COLO829 (cell line): ENCODE measurements around the gene ARHGAP10.

Experiments used
- DNase-seq: peaks from one replicate; pipeline ENCODE4 v3.0.0; 2012; ENCODE audit warnings: low spot score

The ARHGAP10 gene

GRCh38 chr4:147770831-147771230 lies 38.9 kb downstream of the ARHGAP10 start:
- DNase-seq, result no peak

DNA sequence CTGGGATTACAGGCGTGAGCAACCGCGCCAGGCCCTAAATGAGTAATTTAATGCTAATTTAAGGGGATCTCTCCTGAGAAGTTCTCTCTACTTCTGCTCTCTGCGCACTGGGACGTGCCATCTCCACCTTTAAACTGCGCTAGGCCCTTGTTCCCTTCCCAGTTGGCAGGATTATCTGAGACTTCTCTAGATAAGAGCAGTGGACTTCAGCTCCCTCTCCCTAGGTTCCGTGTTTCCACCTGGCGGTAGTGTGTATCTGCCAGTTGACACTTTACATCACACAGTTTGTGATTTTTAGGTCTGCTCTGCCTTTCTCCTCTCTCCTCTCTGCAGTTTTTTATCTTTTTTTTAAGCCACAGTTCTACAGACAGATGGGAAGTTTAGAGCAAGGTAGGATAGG lies 40.2 kb downstream of the ARHGAP10 start:
- no peak for DNase-seq

DNA sequence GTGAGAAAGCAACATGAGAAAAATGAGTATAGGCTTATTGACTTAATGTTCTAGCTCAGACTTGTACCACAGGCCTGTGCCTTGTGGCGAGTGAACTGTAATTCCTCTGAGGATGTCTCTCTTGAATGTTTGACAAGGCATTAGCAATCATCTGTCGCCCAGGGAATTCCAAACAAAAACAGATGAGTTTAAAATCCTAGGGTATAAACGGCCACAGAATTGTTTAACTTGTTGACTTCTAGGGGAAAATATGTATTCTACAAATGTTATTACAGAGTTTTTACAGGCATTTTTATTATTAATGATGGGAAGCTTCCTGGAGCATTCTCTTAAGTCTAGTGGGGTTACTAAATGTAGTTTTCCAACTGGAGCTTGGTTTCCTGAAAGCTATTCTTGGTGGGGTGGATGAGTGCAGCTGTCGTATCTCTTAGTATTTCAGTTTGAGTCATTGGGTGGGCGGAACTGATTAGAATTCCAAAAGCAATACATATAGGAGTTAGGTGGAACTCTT lies 40.6 kb downstream of the ARHGAP10 start:
- no peak for DNase-seq

GRCh38 chr4:147773261-147774184 lies 41.6 kb downstream of the ARHGAP10 start:
- DNase-seq, result no peak

- no peak for DNase-seq
Measured at GRCh38 chr4:147776716-147777115, 44.8 kb downstream of the ARHGAP10 start.

- peak; percentile 67 for DNase-seq
Measured at GRCh38 chr4:147777456-147778091, 45.7 kb downstream of the ARHGAP10 start.

- DNase-seq, result no peak
Measured at GRCh38 chr4:147778942-147779341, 47.1 kb downstream of the ARHGAP10 start.

DNA sequence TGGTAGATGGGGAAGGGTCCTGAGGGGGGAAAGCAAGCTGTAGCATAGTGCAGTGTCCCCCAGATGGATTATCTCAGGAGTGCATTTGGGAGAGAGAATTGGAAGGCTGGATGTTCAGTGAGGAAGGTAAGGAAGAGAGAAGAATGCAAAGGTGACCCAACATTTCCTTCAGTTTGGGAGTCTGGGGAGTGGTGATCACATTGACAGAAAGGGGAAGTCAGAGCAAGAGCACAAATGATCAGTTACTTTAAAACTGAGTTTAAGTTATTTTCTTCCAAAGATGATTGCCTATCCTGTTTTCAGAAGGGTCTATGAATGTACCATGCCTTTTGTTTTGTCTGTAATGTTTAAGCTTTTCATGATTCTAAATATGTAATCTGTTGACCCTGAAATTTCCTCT lies 47.6 kb downstream of the ARHGAP10 start:
- no peak for DNase-seq

GRCh38 chr4:147780137-147780777 lies 48.4 kb downstream of the ARHGAP10 start:
- no peak for DNase-seq

DNA sequence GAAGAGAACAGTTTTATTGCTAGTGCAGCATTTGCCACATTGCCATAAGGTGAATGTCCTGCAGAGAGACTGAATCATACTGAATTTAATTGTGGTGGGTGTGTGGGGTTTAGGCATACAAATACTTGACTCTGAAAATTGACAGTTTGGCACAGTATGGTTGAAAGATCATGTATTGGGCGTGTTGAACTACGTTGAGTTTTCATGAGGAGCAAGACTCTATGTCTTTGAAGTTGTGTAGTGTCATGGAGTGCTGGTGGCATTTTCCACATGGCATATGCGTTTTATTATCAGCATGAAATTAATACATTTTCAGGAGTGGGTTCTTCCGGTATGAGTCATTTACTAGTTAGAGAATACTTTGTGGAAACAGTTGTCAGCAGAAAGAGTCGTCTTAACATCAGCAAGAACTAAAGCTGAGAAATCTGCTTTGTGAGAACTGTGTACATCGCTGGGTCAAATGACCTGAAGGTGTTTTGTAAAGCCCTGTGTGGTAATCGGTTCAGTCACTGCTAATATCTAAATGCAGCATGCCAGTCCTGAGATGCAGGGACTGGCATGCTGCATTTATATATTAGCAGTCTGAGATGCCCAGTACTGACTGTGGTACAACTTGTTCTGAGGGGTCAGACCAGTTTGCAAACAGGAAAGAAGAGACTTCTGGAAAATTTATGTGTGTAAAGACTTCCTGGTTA lies 50.3 kb downstream of the ARHGAP10 start:
- DNase-seq, result no peak

- DNase-seq, result no peak
Measured at GRCh38 chr4:147785129-147785528, 53.2 kb downstream of the ARHGAP10 start.

- DNase-seq, result no peak
Measured at GRCh38 chr4:147786031-147786430, 54.1 kb downstream of the ARHGAP10 start.

DNA sequence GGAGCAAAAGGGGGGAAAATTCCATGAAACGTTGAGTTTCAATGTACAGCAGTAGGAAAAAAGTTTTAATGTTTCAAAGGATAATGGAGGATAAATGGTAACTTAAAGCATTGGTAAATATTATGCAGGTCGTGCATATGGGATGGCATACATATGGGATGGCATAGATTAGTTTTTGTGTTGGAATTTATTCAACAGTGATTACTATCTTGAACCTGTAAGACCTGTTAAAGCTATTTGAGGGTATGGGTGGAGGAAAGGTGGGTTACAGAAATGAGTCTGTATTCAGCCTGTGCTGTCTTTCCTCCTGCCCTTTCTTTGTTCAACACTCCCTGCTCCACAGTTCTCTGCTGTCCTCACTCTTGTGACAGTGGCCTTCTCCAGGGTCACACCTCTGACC lies 54.6 kb downstream of the ARHGAP10 start:
- DNase-seq, result no peak

DNA sequence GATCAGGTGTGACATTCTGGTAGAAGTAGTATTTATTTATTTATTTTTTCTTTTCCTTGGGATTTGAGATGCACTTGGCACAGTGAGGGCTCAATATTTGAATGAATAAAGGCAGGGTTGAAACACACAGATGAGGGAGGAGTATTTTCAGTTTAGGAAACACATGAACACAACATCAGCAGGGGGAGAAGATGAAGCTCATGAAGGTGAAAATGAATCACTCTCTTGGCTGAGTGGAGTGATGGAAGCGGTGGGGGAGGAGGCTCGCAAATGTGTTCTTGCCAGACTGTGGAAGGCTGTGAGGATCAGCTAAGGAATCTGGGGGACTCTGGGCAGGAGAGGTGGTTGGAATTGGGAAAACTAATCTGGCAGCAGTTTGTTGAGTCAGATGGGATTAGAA lies 55.3 kb downstream of the ARHGAP10 start:
- no peak for DNase-seq

GRCh38 chr4:147788791-147789190 lies 56.9 kb downstream of the ARHGAP10 start:
- DNase-seq, result no peak

DNA sequence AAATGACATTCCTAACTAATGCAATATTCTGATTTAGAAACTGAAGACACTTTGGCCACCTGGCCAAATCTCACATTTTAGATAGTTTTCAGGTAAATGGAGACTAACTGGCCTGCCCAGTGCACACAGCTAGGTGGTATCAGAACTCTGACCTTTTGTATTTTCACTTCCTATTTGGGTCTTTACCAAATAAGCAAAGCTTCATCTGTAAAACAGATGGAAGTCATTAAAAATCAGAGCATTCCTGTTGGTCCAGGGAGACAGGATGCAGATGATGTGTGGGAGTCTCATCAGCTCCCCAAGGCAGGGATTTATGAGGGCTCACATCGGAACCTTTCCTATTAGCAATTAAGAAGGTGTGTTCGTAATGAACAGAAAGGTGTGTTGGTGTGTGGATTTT lies 57.7 kb downstream of the ARHGAP10 start:
- DNase-seq, result no peak

DNA sequence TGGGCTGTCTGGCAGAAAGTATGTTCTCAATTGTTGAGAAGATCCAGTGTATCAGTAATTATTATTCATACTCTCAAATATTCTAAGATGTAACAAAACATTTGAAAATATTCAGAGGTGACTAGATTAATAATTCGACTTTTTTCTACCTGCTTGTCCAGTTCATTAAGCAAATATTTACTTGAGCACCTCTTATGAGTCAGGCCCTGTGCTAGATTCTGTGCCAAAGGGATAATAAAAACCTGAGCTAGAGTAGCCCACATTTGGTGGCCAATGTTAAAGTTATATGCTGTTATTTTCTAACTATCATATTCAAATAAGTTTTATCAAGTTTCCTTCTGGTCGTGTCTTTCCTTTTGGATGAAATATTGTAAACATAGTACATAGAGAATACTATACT lies 58.5 kb downstream of the ARHGAP10 start:
- no peak for DNase-seq

DNA sequence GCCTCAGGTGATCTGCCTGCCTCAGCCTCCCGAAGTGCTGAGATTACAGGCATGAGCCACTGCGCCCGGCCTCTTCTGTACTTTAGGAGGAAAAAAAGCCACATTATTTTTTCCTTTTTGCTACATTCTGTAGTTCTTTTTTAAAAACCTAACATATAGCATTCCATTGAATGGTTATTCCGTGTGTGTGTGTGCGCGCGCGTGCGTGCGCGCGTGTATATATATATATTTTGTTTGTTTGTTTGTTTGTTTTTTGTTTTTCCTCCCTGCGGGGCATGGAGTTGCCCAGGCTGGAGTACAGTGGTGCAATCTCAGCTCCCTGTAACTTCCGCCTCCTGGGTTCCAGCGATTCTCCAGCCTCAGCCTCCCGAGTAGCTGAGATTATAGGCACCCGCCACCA lies 59.5 kb downstream of the ARHGAP10 start:
- no peak for DNase-seq

- DNase-seq, result no peak
Measured at GRCh38 chr4:147791865-147792264, 60.0 kb downstream of the ARHGAP10 start.

DNA sequence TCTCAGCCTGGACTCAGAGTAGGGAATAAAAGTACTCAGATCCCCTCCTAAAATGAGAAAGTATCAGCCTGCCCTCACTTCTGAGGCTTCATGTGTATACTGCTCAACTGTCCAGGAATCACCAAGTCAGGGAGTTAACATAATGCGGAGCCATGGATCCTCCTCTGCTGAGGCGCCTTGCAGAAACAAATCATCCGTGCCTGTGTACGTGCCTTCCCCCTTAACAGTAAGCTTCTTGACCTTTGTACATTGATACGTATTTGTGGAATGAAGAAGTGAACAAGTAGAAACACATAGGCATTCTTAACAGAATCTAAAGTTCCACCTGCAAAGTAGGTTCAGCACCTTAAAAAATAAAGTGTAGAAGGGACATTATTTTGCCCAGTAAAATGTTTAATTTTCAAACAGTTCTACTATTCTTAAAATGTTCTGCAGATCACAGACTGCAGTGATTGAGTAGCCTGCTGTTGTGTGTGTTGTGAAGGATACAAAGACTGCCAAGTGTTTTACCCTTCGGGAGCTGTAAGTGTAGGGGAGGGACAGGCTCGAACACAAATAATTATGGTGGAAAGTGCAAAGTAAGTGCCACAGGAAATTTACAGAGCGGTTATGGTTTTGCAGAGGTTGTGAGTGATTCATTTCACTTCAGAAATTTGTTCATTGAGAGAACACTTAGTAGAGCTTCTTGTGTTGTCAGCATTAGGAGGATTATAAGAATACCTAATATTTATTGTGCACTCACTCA lies 61.9 kb downstream of the ARHGAP10 start:
- DNase-seq, result no peak

DNA sequence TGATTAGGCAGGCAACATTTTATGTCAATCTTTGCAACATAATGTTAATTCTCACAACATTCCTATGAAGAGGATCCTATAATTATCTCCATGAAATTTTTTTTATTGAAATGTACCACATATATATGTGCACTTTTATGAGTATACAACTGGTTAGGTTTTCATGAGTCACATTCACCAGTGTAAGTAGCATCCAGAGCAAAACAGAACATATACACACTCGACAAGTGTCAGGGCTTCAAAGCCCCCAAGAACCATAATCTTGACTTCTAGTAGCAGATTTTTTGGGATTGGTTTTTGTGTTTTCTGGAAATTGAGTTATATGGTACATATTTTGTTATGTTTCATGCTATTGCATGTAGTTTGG lies 62.4 kb downstream of the ARHGAP10 start:
- no peak for DNase-seq
